HG02943 (cell line): Measurements from ENCODE around the gene MYLK.

Experiments
- ATAC-seq: cut with Tn5 transposase; IDR thresholded peaks from one replicate; pipeline ENCODE4 v1.9.1; 2021; ENCODE audit warnings: mild to moderate bottlenecking, low read depth, moderate library complexity; ENCODE audit not compliant: unreplicated experiment

Gene MYLK

DNA sequence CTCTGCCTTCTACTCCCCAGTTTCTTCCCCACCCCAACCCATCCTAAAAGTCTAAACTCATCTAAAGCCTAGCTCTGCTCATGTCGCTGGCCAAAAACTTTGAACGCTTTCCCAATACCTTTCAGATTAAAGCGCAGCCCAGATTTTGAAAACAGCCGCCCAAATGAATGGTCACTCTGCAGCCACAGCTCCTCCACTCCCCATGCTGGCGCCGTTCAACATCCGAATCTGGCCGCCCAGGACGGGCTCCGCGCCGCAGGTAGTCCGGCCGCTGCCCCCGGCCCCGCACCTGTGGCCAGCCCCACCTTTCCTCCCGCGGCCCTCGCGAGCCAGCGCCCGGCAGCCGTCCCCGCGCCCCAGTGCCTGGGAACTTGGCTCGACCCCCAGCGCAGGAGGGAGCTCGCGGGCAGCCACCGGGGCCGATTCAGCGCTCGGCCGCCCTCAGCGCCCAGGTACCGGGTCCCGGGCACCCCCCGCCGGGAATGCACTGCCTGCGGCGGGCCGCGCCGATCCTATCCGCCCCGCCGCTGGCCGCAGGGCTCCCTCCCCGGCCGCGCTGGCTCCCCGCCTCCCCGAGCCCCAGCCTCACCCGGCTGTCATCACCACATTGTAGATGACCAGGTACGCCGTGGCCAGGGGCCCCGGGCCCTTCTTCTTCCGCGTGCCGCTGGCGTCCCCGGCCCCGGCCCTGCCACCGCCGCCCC, 299.7 kb downstream of the MYLK start:
- peak; percentile 33 for ATAC-seq

- ATAC-seq = no peak
Observed at GRCh38 chr3:123583561-123583960, 300.6 kb downstream of the MYLK start.

DNA sequence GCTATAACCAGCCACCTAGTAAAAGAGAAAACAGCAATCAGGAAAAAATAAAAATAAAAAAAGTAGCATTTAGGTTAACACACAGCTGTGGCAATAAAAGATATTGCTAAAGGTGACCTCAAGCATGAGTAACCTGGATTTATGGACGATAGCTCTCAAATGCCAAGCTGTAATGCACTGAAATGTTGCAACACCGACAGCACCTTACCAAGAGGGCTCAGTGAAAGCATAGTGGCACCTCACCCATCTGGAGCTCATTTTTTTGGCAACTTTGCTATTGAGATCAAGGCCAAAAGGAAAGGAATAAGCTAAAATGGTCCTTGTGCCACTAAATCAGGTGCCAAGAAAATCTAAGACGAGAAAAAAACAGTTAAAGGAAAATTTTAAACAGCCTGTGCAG, 301.8 kb downstream of the MYLK start:
- ATAC-seq = no peak

GRCh38 chr3:123576122-123576521, 308.0 kb downstream of the MYLK start:
- ATAC-seq = no peak

- no peak for ATAC-seq
Observed at GRCh38 chr3:123571973-123572365, 312.2 kb downstream of the MYLK start.

- no peak for ATAC-seq
Observed at GRCh38 chr3:123571264-123571972, 312.7 kb downstream of the MYLK start.

- no peak for ATAC-seq
Observed at GRCh38 chr3:123568875-123569274, 315.3 kb downstream of the MYLK start.

DNA sequence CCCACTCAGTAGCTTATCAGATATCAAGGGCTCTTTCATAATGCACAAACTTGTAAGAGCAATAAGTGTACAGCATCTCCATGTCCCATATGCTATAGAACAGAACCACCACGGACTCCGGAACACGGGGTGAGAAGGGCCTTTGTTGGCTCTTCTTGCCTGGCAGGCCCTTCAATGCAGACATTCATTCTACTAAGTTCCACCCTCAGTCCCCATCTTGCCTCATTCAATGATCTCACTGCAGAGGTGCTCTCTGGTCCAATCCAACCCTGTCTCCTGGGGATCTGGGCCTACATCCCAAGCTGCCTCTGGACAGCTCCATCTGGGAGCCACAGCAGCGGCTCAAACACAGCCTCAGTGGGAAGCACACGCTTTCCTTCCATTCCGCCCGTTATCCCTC, 316.1 kb downstream of the MYLK start:
- ATAC-seq = no peak

DNA sequence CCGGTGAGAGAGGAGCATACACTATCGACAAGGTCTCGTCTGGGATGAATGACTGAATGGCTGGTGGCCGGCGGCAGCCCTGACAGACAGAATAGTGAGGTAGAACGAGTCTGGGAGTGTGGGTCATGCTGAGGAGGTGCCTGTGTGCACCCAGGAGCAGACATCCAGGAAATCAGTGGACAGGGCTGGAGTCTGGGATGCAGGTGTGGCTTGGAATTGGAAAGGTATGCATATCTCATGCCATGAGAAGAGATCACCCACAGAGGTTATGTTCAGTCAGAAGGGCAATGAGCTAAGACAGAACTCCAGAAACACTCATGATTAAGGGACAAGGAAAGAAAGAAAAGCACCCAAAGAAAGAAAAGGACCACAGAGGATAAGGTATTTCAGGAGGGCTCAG, 320.1 kb downstream of the MYLK start:
- no peak for ATAC-seq

GRCh38 chr3:123562547-123562946, 321.6 kb downstream of the MYLK start:
- ATAC-seq = no peak

DNA sequence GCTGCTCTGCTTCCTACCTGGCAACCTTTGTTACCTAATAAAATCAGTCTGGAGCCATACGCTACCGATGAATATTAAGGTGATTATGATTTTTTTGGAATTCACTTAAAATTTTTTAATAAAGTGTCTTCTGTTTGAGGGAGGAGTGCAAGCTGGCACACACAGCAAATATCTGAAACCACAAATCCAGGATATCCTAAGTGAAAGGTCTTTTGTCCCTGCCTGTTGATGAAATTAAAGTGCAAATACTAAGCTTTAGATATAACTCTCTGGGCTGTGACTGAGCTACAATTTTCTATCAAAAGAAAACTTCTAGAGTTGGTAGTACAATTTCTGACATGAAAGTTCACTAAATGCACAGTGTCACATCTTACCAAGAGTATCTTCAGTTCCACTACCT, 322.9 kb downstream of the MYLK start:
- ATAC-seq = no peak
